Epithelial cell of prostate (primary cell): Measurements from ENCODE around the gene TMED5.
"Not testable (repeated sequence)": the region's sequence is repeated elsewhere in the genome, so short reads cannot be mapped to it uniquely, and the experiment has no call there.

Experiments
- DNase-seq: peaks from one replicate; pipeline ENCODE4 v3.0.0-alpha.2; 2011; ENCODE audit warnings: low read depth, low spot score
- H3K27ac ChIP-seq: fragments of 450-650 bp; 2 replicates; pipeline ENCODE4 v1.5.1; 2017; ENCODE audit warnings: mild to moderate bottlenecking

Gene TMED5

GRCh38 chr1:93174638-93175037 lies 5.6 kb downstream of the TMED5 start:
- H3K27ac ChIP-seq, DNase-seq: not testable (repeated sequence)

GRCh38 chr1:93172778-93173177 lies 7.4 kb downstream of the TMED5 start:
- no peak overlapping the region for H3K27ac ChIP-seq
- DNase-seq = no peak

- H3K27ac ChIP-seq = no peak overlapping the region
- no peak for DNase-seq
These were observed 8.6 kb downstream of the TMED5 start for GRCh38 chr1:93171549-93172034.

- not testable (repeated sequence) for DNase-seq, H3K27ac ChIP-seq
These were observed 10.0 kb downstream of the TMED5 start for GRCh38 chr1:93170141-93170678.

- H3K27ac ChIP-seq = no peak overlapping the region
These were observed 13.2 kb downstream of the TMED5 start for GRCh38 chr1:93167006-93167405.

GRCh38 chr1:93165895-93166294 lies 14.3 kb downstream of the TMED5 start:
- not testable (repeated sequence) for DNase-seq

More at GRCh38 chr1:93167006-93167405, 13.2 kb downstream of the TMED5 start:
- no peak for DNase-seq

GRCh38 chr1:93164816-93165215 lies 15.4 kb downstream of the TMED5 start:
- H3K27ac ChIP-seq = no peak overlapping the region
- DNase-seq = no peak

More at GRCh38 chr1:93165895-93166294, 14.3 kb downstream of the TMED5 start:
- not testable (repeated sequence) for H3K27ac ChIP-seq

GRCh38 chr1:93163314-93163713 lies 16.9 kb downstream of the TMED5 start:
- not testable (repeated sequence) for H3K27ac ChIP-seq, DNase-seq

- no peak overlapping the region for H3K27ac ChIP-seq
These were observed 20.9 kb downstream of the TMED5 start for GRCh38 chr1:93159337-93159736.

GRCh38 chr1:93155335-93155734 lies 24.9 kb downstream of the TMED5 start:
- DNase-seq = no peak
- H3K27ac ChIP-seq = peak overlapping the region; percentile 19

More at GRCh38 chr1:93159337-93159736, 20.9 kb downstream of the TMED5 start:
- DNase-seq = no peak

GRCh38 chr1:93154898-93155297 lies 25.3 kb downstream of the TMED5 start:
- DNase-seq = no peak
- peak overlapping the region; percentile 19 for H3K27ac ChIP-seq

- no peak overlapping the region for H3K27ac ChIP-seq
- DNase-seq = no peak
These were observed 27.4 kb downstream of the TMED5 start for GRCh38 chr1:93152835-93153234.

GRCh38 chr1:93151474-93151873 lies 28.7 kb downstream of the TMED5 start:
- H3K27ac ChIP-seq = no peak overlapping the region

GRCh38 chr1:93150729-93151128 lies 29.5 kb downstream of the TMED5 start:
- H3K27ac ChIP-seq = no peak overlapping the region
- no peak for DNase-seq

More at GRCh38 chr1:93151474-93151873, 28.7 kb downstream of the TMED5 start:
- DNase-seq = no peak

- no peak overlapping the region for H3K27ac ChIP-seq
- no peak for DNase-seq
These were observed 32.2 kb downstream of the TMED5 start for GRCh38 chr1:93148001-93148400.

- DNase-seq = no peak
- no peak overlapping the region for H3K27ac ChIP-seq
These were observed 36.4 kb downstream of the TMED5 start for GRCh38 chr1:93143769-93144168.

- H3K27ac ChIP-seq = peak overlapping the region; percentile 13
- DNase-seq = no peak
These were observed 37.1 kb downstream of the TMED5 start for GRCh38 chr1:93143136-93143535.

GRCh38 chr1:93142161-93142560 lies 38.1 kb downstream of the TMED5 start:
- no peak overlapping the region for H3K27ac ChIP-seq
- DNase-seq = no peak

- no peak for DNase-seq
- H3K27ac ChIP-seq = no peak overlapping the region
These were observed 40.1 kb downstream of the TMED5 start for GRCh38 chr1:93140106-93140505.

- DNase-seq = no peak
These were observed 42.5 kb downstream of the TMED5 start for GRCh38 chr1:93137604-93138292.

GRCh38 chr1:93136445-93136844 lies 43.8 kb downstream of the TMED5 start:
- H3K27ac ChIP-seq = no peak overlapping the region
- no peak for DNase-seq

More at GRCh38 chr1:93137604-93138292, 42.5 kb downstream of the TMED5 start:
- peak overlapping the region; percentile 29 for H3K27ac ChIP-seq

GRCh38 chr1:93132638-93133037 lies 47.6 kb downstream of the TMED5 start:
- no peak overlapping the region for H3K27ac ChIP-seq
- no peak for DNase-seq
